WTC11 (cell line): ENCODE measurements around the gene METTL13. TPM values are rescaled to one million over a fixed set of nuclear protein-coding genes. Genes with fewer than 3 reads are reported as not detected.

Source experiments
- ATAC-seq: fragments of 200-7000 bp; cut with Tn5 transposase; 2 replicates; pipeline ENCODE4 v1.10.0; 2021; ENCODE audit warnings: mild to moderate bottlenecking, moderate library complexity
- CTCF ChIA-PET: fragments of 300-600 bp; sonication (Branson Sonifier 250); formaldehyde crosslinking; loops from one replicate; lab custom pipeline; 2021; ENCODE audit warnings: antibody characterized with exemption; lab: Charles Lee
- POLR2A ChIA-PET: fragments of 350-600 bp; sonication (Branson Sonifier 250); formaldehyde crosslinking; loops from one replicate; lab custom pipeline; 2021; ENCODE audit warnings: antibody characterized with exemption; lab: Charles Lee
- DNase-seq: peaks from one replicate; pipeline ENCODE4 v3.0.0; 2021; ENCODE audit warnings: low spot score
- H3K27ac Mint-ChIP-seq: 2 replicates; pipeline ENCODE4 v1.8.0; 2021; ENCODE audit warnings: mixed read lengths
- H3K27me3 Mint-ChIP-seq: 2 replicates; pipeline ENCODE4 v1.8.0; 2021; ENCODE audit warnings: low read depth, mild to moderate bottlenecking, moderate library complexity, mixed read lengths
- H3K36me3 Mint-ChIP-seq: 2 replicates; pipeline ENCODE4 v1.8.0; 2021; ENCODE audit warnings: mixed read lengths
- H3K4me1 Mint-ChIP-seq: 2 replicates; pipeline ENCODE4 v1.8.0; 2022; ENCODE audit warnings: mixed read lengths
- H3K4me3 Mint-ChIP-seq: 2 replicates; pipeline ENCODE4 v1.8.0; 2021; ENCODE audit warnings: mild to moderate bottlenecking, moderate library complexity, mixed read lengths
- H3K9me3 Mint-ChIP-seq: 2 replicates; pipeline ENCODE4 v1.8.0; 2021; ENCODE audit warnings: mixed read lengths
- EMX1 ChIP-seq: fragments of 250-450 bp; sonication (Bioruptor Pico); IDR thresholded peaks from 2 replicates; pipeline ENCODE4 v1.8.0; 2021; ENCODE audit warnings: mild to moderate bottlenecking
- FOXJ3 ChIP-seq: sonication (generic); formaldehyde crosslinking; IDR thresholded peaks from 2 replicates; pipeline ENCODE4 v1.9.0; 2021; ENCODE audit warnings: missing genetic modification reagents, mild to moderate bottlenecking, borderline replicate concordance
- KAT7 ChIP-seq: sonication (generic); formaldehyde crosslinking; IDR thresholded peaks from 2 replicates; pipeline ENCODE4 v1.8.1; 2023; ENCODE audit warnings: missing genetic modification reagents, mild to moderate bottlenecking, borderline replicate concordance
- MXD4 ChIP-seq: fragments of 250-450 bp; sonication (Bioruptor Pico); IDR thresholded peaks from 2 replicates; pipeline ENCODE4 v1.8.0; 2021; ENCODE audit warnings: mild to moderate bottlenecking, moderate library complexity, borderline replicate concordance
- NFE2L1 ChIP-seq: sonication (generic); formaldehyde crosslinking; IDR thresholded peaks from 2 replicates; pipeline ENCODE4 v1.8.1; 2023; ENCODE audit warnings: missing genetic modification reagents
- NFYB ChIP-seq: sonication (generic); formaldehyde crosslinking; conservative IDR thresholded peaks from 2 replicates; pipeline ENCODE4 v1.8.0; 2022; ENCODE audit warnings: low read depth, missing genetic modification reagents
- RELA ChIP-seq: sonication (generic); formaldehyde crosslinking; IDR thresholded peaks from 2 replicates; pipeline ENCODE4 v1.8.1; 2022; ENCODE audit warnings: missing genetic modification reagents, mild to moderate bottlenecking, borderline replicate concordance
- TEAD4 ChIP-seq: sonication (generic); formaldehyde crosslinking; IDR thresholded peaks from 2 replicates; pipeline ENCODE4 v1.8.0; 2022; ENCODE audit warnings: mild to moderate bottlenecking, missing genetic modification reagents
- ZNF121 ChIP-seq: sonication (generic); formaldehyde crosslinking; IDR thresholded peaks from 2 replicates; pipeline ENCODE4 v1.8.0; 2023; ENCODE audit warnings: missing genetic modification reagents
- ZNF138 ChIP-seq: sonication (generic); formaldehyde crosslinking; conservative IDR thresholded peaks from 2 replicates; pipeline ENCODE4 v1.8.1; 2022; ENCODE audit warnings: mild to moderate bottlenecking, moderate library complexity, missing genetic modification reagents
- ZNF671 ChIP-seq: fragments of 250-450 bp; sonication (Bioruptor Pico); IDR thresholded peaks from 2 replicates; pipeline ENCODE4 v1.8.0; 2021; ENCODE audit warnings: mild to moderate bottlenecking
- total RNA-seq: library from RNA; stranded (reverse); gene quantifications from 3 replicates; pipeline ENCODE4 v1.2.3, GENCODE V29; 2021
- TF ChIP-seq, protein P1 (sequence below): fragments of 250-450 bp; sonication (Bioruptor Pico); IDR thresholded peaks from 2 replicates; pipeline ENCODE4 v1.9.0; 2021; ENCODE audit warnings: mild to moderate bottlenecking, borderline replicate concordance
- TF ChIP-seq, protein P2 (sequence below): sonication (generic); formaldehyde crosslinking; IDR thresholded peaks from 2 replicates; pipeline ENCODE4 v1.8.1; 2022; ENCODE audit warnings: low read depth, mild to moderate bottlenecking, moderate library complexity, missing genetic modification reagents, borderline replicate concordance
- TF ChIP-seq, protein P3 (sequence below): sonication (generic); formaldehyde crosslinking; IDR thresholded peaks from 2 replicates; pipeline ENCODE4 v1.8.0; 2022; ENCODE audit warnings: mild to moderate bottlenecking, missing genetic modification reagents
- TF ChIP-seq, protein P4 (sequence below): sonication (generic); formaldehyde crosslinking; IDR thresholded peaks from 2 replicates; pipeline ENCODE4 v1.8.1; 2022; ENCODE audit warnings: low read depth, missing genetic modification reagents, borderline replicate concordance
- TF ChIP-seq, protein P5 (sequence below): sonication (generic); formaldehyde crosslinking; IDR thresholded peaks from 2 replicates; pipeline ENCODE4 v1.8.0; 2023; ENCODE audit warnings: missing genetic modification reagents

METTL13 gene
- total RNA-seq, 1 experiment from 2014 or later: 46.5 TPM

DNA sequence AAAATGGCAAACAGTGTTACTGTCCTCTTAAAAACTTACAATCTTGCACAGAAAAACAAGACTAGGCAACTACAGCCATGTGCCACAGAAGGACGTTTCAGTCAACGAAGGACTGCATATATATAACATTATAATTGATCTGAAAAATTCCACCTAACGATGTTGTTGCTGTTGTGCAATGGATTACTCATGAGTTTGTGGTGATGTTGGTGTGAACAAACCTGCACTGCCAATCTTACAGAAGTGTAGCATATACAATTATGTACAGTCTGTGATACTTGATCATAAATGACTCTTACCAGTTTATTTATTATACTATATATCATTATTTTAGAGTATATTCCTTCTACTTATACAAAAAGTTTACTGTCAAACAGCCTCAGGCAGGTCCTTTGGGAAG is 32.8 kb upstream of the METTL13 start:
- Mint-ChIP-seq H3K9me3 (no peaks in the 10 kb centered on the region), H3K27me3 (no peaks in the 10 kb centered on the region; the same call in 1 of the 2 replicates), H3K4me3 (no peak overlapping the region), H3K4me1 (peaks cover 11% of the 10 kb centered on the region), H3K27ac (no peak overlapping the region), H3K36me3 (no peaks in the 10 kb centered on the region)
- ATAC-seq (no peak), DNase-seq (no peak)
- TF ChIP-seq TEAD4 (no peak), KAT7 (CRISPR knock-in tag) (no peak), EMX1 (no peak), ZNF121 (CRISPR knock-in tag) (no peak), RELA (CRISPR knock-in tag) (no peak)
- TF ChIP-seq, protein P1, sequence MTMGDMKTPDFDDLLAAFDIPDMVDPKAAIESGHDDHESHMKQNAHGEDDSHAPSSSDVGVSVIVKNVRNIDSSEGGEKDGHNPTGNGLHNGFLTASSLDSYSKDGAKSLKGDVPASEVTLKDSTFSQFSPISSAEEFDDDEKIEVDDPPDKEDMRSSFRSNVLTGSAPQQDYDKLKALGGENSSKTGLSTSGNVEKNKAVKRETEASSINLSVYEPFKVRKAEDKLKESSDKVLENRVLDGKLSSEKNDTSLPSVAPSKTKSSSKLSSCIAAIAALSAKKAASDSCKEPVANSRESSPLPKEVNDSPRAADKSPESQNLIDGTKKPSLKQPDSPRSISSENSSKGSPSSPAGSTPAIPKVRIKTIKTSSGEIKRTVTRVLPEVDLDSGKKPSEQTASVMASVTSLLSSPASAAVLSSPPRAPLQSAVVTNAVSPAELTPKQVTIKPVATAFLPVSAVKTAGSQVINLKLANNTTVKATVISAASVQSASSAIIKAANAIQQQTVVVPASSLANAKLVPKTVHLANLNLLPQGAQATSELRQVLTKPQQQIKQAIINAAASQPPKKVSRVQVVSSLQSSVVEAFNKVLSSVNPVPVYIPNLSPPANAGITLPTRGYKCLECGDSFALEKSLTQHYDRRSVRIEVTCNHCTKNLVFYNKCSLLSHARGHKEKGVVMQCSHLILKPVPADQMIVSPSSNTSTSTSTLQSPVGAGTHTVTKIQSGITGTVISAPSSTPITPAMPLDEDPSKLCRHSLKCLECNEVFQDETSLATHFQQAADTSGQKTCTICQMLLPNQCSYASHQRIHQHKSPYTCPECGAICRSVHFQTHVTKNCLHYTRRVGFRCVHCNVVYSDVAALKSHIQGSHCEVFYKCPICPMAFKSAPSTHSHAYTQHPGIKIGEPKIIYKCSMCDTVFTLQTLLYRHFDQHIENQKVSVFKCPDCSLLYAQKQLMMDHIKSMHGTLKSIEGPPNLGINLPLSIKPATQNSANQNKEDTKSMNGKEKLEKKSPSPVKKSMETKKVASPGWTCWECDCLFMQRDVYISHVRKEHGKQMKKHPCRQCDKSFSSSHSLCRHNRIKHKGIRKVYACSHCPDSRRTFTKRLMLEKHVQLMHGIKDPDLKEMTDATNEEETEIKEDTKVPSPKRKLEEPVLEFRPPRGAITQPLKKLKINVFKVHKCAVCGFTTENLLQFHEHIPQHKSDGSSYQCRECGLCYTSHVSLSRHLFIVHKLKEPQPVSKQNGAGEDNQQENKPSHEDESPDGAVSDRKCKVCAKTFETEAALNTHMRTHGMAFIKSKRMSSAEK (CRISPR knock-in tag): no peak
- TF ChIP-seq, protein P2, sequence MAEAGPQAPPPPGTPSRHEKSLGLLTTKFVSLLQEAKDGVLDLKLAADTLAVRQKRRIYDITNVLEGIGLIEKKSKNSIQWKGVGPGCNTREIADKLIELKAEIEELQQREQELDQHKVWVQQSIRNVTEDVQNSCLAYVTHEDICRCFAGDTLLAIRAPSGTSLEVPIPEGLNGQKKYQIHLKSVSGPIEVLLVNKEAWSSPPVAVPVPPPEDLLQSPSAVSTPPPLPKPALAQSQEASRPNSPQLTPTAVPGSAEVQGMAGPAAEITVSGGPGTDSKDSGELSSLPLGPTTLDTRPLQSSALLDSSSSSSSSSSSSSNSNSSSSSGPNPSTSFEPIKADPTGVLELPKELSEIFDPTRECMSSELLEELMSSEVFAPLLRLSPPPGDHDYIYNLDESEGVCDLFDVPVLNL: no peak
- TF ChIP-seq, protein P3, sequence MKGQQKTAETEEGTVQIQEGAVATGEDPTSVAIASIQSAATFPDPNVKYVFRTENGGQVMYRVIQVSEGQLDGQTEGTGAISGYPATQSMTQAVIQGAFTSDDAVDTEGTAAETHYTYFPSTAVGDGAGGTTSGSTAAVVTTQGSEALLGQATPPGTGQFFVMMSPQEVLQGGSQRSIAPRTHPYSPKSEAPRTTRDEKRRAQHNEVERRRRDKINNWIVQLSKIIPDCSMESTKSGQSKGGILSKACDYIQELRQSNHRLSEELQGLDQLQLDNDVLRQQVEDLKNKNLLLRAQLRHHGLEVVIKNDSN (CRISPR knock-in tag): no peak
- CTCF ChIA-PET: no interaction called here
- POLR2A ChIA-PET: interaction anchor here (0.7 kb wide), 1 partner anchor 33 kb away, joined by 4 read pairs; the partner anchor contains the start of gene METTL13

DNA sequence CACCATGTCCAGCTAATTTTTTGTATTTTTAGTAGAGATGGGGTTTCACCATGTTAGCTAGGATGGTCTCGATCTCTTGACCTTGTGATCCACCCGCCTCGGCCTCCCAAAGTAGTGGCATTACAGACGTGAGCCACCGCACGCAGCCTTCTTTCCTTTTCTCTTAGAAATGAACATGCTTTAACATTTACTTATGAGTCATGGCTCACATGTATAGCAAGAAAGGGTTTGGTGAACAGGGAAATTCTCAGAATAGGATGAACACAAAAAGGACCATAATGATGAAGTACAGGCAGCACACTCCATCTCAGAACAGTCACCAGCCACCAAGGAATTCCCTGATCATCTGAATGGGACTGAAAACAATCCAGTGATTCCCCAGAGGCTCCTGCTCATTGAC is 30.2 kb upstream of the METTL13 start:
- no peak overlapping the region for H3K4me3 Mint-ChIP-seq
- H3K4me1 Mint-ChIP-seq: peaks cover 16% of the 10 kb centered on the region
- CTCF ChIA-PET: interaction anchor here (0.9 kb wide), 1 partner anchor 107 kb away, joined by 3 read pairs; no protein-coding TSS in a partner anchor
- peaks cover 3% of the 10 kb centered on the region; the same call in 1 of the 2 replicates for H3K27me3 Mint-ChIP-seq
- peaks cover 16% of the 10 kb centered on the region for H3K9me3 Mint-ChIP-seq
- no peak for DNase-seq
- no peak for TF ChIP-seq NFE2L1 (CRISPR knock-in tag)
- no peak for TF ChIP-seq NFYB (CRISPR knock-in tag)
- TF ChIP-seq, all 79 proteins: peak for 0
- no peak overlapping the region for H3K27ac Mint-ChIP-seq
- ATAC-seq: no peak
- H3K36me3 Mint-ChIP-seq: peaks cover 8% of the 10 kb centered on the region
- POLR2A ChIA-PET: no interaction called here

DNA sequence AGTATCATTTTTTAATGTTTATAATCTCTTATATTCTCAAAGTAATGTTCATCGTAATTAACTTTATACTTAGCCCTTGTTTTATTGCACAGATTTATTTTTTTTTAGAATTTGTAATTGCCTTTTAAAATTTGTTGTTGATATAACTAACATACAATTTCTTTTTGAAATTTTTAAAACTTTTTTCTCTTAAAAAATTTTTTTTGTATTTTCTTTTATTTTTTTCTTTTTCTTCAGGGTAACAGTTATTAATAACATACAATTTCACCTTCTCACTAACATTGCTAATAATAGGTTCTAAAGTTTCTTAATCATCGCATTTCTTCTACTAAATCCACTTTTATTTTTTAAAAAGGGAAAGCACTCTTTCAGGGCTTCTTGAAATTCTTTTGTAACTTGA is 28.3 kb upstream of the METTL13 start:
- DNase-seq (no peak), ATAC-seq (no peak)
- Mint-ChIP-seq H3K4me3 (no peak overlapping the region), H3K9me3 (peaks cover 34% of the 10 kb centered on the region), H3K27ac (0 out of 2 replicates have a peak overlapping the region, but pooled peaks have one; percentile 23), H3K27me3 (peaks cover 3% of the 10 kb centered on the region), H3K4me1 (peaks cover 16% of the 10 kb centered on the region), H3K36me3 (peaks cover 21% of the 10 kb centered on the region)
- POLR2A ChIA-PET: no interaction called here
- CTCF ChIA-PET: no interaction called here
- TF ChIP-seq, protein P4, sequence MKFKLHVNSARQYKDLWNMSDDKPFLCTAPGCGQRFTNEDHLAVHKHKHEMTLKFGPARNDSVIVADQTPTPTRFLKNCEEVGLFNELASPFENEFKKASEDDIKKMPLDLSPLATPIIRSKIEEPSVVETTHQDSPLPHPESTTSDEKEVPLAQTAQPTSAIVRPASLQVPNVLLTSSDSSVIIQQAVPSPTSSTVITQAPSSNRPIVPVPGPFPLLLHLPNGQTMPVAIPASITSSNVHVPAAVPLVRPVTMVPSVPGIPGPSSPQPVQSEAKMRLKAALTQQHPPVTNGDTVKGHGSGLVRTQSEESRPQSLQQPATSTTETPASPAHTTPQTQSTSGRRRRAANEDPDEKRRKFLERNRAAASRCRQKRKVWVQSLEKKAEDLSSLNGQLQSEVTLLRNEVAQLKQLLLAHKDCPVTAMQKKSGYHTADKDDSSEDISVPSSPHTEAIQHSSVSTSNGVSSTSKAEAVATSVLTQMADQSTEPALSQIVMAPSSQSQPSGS (CRISPR knock-in tag): no peak
- no peak for TF ChIP-seq ZNF138 (CRISPR knock-in tag)
- TF ChIP-seq, protein P3 (CRISPR knock-in tag): no peak
- TF ChIP-seq, protein P5, sequence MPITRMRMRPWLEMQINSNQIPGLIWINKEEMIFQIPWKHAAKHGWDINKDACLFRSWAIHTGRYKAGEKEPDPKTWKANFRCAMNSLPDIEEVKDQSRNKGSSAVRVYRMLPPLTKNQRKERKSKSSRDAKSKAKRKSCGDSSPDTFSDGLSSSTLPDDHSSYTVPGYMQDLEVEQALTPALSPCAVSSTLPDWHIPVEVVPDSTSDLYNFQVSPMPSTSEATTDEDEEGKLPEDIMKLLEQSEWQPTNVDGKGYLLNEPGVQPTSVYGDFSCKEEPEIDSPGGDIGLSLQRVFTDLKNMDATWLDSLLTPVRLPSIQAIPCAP (CRISPR knock-in tag): no peak
- TF ChIP-seq, protein P1 (CRISPR knock-in tag): no peak
- no peak for TF ChIP-seq FOXJ3 (CRISPR knock-in tag)
- TF ChIP-seq MXD4 (CRISPR knock-in tag): no peak
- TF ChIP-seq ZNF671 (CRISPR knock-in tag): no peak
